ENCODE data around the gene SLC22A8. TPM values are rescaled to one million over a fixed set of nuclear protein-coding genes. Genes with fewer than 3 reads are reported as not detected.

Gene SLC22A8
- total RNA-seq, 1 experiment from 2014 or later = not detected

GRCh38 chr11:63012839-63013238 is 2.8 kb downstream of the SLC22A8 start:
- H3K36me3 ChIP-seq (ENCODE audit: low read depth, low read length) = no peaks in the 10 kb centered on the region
- no peaks in the 10 kb centered on the region for H4K20me1 ChIP-seq (ENCODE audit: low read length)
- BruUV-seq (replicated peaks) = no TSS peak
- H3K27ac ChIP-seq (ENCODE audit: low read length) = no peak overlapping the region
- no peak overlapping the region for H2AFZ ChIP-seq (ENCODE audit: low read length)
- ChIA-PET CTCF (no interaction called here), POLR2A (ENCODE audit: unreplicated experiment) (no interaction called here)
- no peaks in the 10 kb centered on the region for H3K79me2 ChIP-seq (ENCODE audit: low read length)
- H3K4me2 ChIP-seq (ENCODE audit: low read length) = no peak overlapping the region
- TF ChIP-seq EZH2phosphoT487 (IDR thresholded peaks at IDR 0.05; ENCODE audit: borderline replicate concordance, low read length) (no peak), EZH2 (IDR thresholded peaks at IDR 0.05; ENCODE audit: low read length, unreplicated experiment) (no peak), CTCF (conservative IDR thresholded peaks at IDR 0.05; ENCODE audit: low read depth, low read length) (no peak)
- H3K4me3 ChIP-seq (ENCODE audit: low read length) = no peak overlapping the region
- H3K27me3 ChIP-seq (ENCODE audit: low read length) = peaks cover 67% of the 10 kb centered on the region
- no peaks in the 10 kb centered on the region for H3K9me3 ChIP-seq (ENCODE audit: low read length)
- no peak for DNase-seq
- ATAC-seq = no peak
- H3F3A ChIP-seq (ENCODE audit: low read length, unreplicated experiment) = no peaks in the 10 kb centered on the region
- intact Hi-C loops (cut with micrococcal nuclease) = no loop called here
- no peaks in the 10 kb centered on the region for H3K4me1 ChIP-seq (ENCODE audit: insufficient read depth, low read length)
- H3K9ac ChIP-seq (ENCODE audit: low read length) = no peak overlapping the region
- no peaks in the 10 kb centered on the region for H3K9me2 ChIP-seq (replicated peaks; ENCODE audit: low read length)

GRCh38 chr11:63012430-63012829 is 3.2 kb downstream of the SLC22A8 start:
- no TSS peak for BruUV-seq (replicated peaks)
- peaks cover 64% of the 10 kb centered on the region for H3K27me3 ChIP-seq (ENCODE audit: low read length)
- H4K20me1 ChIP-seq (ENCODE audit: low read length) = no peaks in the 10 kb centered on the region
- no peak for ATAC-seq
- no peaks in the 10 kb centered on the region for H3F3A ChIP-seq (ENCODE audit: low read length, unreplicated experiment)
- no peak overlapping the region for H3K4me2 ChIP-seq (ENCODE audit: low read length)
- H3K79me2 ChIP-seq (ENCODE audit: low read length) = no peaks in the 10 kb centered on the region
- no peaks in the 10 kb centered on the region for H3K4me1 ChIP-seq (ENCODE audit: insufficient read depth, low read length)
- TF ChIP-seq EZH2 (IDR thresholded peaks at IDR 0.05; ENCODE audit: low read length, unreplicated experiment) (no peak), CTCF (conservative IDR thresholded peaks at IDR 0.05; ENCODE audit: low read depth, low read length) (no peak), EZH2phosphoT487 (IDR thresholded peaks at IDR 0.05; ENCODE audit: borderline replicate concordance, low read length) (no peak)
- intact Hi-C loops (cut with micrococcal nuclease) = no loop called here
- no peak overlapping the region for H3K27ac ChIP-seq (ENCODE audit: low read length)
- no peaks in the 10 kb centered on the region for H3K36me3 ChIP-seq (ENCODE audit: low read depth, low read length)
- no peak overlapping the region for H3K9ac ChIP-seq (ENCODE audit: low read length)
- no peaks in the 10 kb centered on the region for H3K9me2 ChIP-seq (replicated peaks; ENCODE audit: low read length)
- no peaks in the 10 kb centered on the region for H3K9me3 ChIP-seq (ENCODE audit: low read length)
- CTCF ChIA-PET = no interaction called here
- no peak overlapping the region for H2AFZ ChIP-seq (ENCODE audit: low read length)
- POLR2A ChIA-PET (ENCODE audit: unreplicated experiment) = no interaction called here
- no peak overlapping the region for H3K4me3 ChIP-seq (ENCODE audit: low read length)
- DNase-seq = no peak

DNA sequence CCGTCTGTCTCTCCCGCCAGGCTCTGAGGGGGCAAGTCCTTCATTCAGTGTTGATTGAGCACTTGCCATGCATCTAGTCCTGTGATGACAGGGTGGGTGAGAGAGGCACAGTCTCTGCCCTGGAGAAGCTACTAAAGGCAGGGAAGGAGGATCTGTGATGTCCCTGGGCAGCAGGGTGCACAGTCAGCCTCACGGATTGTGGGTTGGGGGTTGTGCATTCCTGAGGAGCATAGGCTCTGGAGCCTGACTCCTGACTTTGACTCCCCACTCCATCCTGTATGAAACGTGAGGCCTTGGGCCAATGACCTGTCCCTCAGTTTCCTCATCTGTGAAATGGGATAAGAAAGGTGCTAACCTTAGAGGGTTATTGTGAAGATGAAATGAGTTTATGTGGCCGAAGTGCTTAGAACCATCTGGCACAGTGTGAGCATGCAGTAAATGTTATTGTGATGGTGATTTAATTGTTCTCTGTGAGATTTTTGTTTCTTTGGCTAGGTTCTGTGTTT is 4.7 kb downstream of the SLC22A8 start:
- H2AFZ ChIP-seq (ENCODE audit: low read length) = no peak overlapping the region
- H3K79me2 ChIP-seq (ENCODE audit: low read length) = no peaks in the 10 kb centered on the region
- BruUV-seq (replicated peaks) = no TSS peak
- no peak overlapping the region for H3K4me2 ChIP-seq (ENCODE audit: low read length)
- H3K4me3 ChIP-seq (ENCODE audit: low read length) = no peak overlapping the region
- H3F3A ChIP-seq (ENCODE audit: low read length, unreplicated experiment) = no peaks in the 10 kb centered on the region
- H3K9ac ChIP-seq (ENCODE audit: low read length) = no peak overlapping the region
- no peaks in the 10 kb centered on the region for H4K20me1 ChIP-seq (ENCODE audit: low read length)
- ChIA-PET CTCF (interaction anchor here (0.7 kb wide), 1 partner anchor 91 kb away, joined by 3 read pairs; no protein-coding TSS in a partner anchor), POLR2A (ENCODE audit: unreplicated experiment) (no interaction called here)
- H3K9me3 ChIP-seq (ENCODE audit: low read length) = no peaks in the 10 kb centered on the region
- ATAC-seq (no peak), DNase-seq (no peak)
- TF ChIP-seq EZH2 (IDR thresholded peaks at IDR 0.05; ENCODE audit: low read length, unreplicated experiment) = no peak
- no peak for TF ChIP-seq EZH2phosphoT487 (IDR thresholded peaks at IDR 0.05; ENCODE audit: borderline replicate concordance, low read length)
- TF ChIP-seq CTCF (conservative IDR thresholded peaks at IDR 0.05; ENCODE audit: low read depth, low read length) = no peak
- H3K36me3 ChIP-seq (ENCODE audit: low read depth, low read length) = no peaks in the 10 kb centered on the region
- H3K4me1 ChIP-seq (ENCODE audit: insufficient read depth, low read length) = no peaks in the 10 kb centered on the region
- intact Hi-C loops (cut with micrococcal nuclease) = no loop called here
- H3K27ac ChIP-seq (ENCODE audit: low read length) = no peak overlapping the region
- no peaks in the 10 kb centered on the region for H3K9me2 ChIP-seq (replicated peaks; ENCODE audit: low read length)
- H3K27me3 ChIP-seq (ENCODE audit: low read length) = peaks cover 62% of the 10 kb centered on the region

Data from PC-3 (cell line).